HepG2 (cell line): ENCODE results near the gene P3R3URF. TPM values are rescaled to one million over a fixed set of nuclear protein-coding genes. Genes with fewer than 3 reads are reported as not detected.
A peak's percentile ranks its signal among the peaks of the same experiment; 100 is the strongest.

Source experiments
- DDIT3 ChIP-seq: sonication (generic); formaldehyde crosslinking; IDR thresholded peaks from 2 replicates; pipeline ENCODE4 v1.4.0; 2020; ENCODE audit warnings: mild to moderate bottlenecking, missing genetic modification reagents
- HHEX ChIP-seq: IDR thresholded peaks from 2 replicates; pipeline ENCODE4 v1.6.1; 2016; ENCODE audit warnings: control low read depth
- HMGXB3 ChIP-seq: sonication (generic); formaldehyde crosslinking; IDR thresholded peaks from 2 replicates; pipeline ENCODE4 v1.4.0; 2020; ENCODE audit warnings: missing genetic modification reagents, borderline replicate concordance
- HNRNPH1 ChIP-seq: fragments of 200-400 bp; formaldehyde crosslinking; optimal IDR thresholded peaks from 2 replicates; pipeline ENCODE3; 2017; ENCODE audit warnings: mild to moderate bottlenecking, low read depth, low read length
- RBFOX2 ChIP-seq: fragments of 200-400 bp; formaldehyde crosslinking; IDR thresholded peaks from 2 replicates; pipeline ENCODE4 v1.6.1; 2017; ENCODE audit warnings: low read depth, mild to moderate bottlenecking, low read length
- RFX3 ChIP-seq: IDR thresholded peaks from 2 replicates; pipeline ENCODE4 v1.6.1; 2016; ENCODE audit warnings: missing biosample characterization, missing genetic modification reagents
- SETDB1 ChIP-seq: sonication (generic); formaldehyde crosslinking; IDR thresholded peaks from 2 replicates; pipeline ENCODE4 v1.5.1; 2020; ENCODE audit warnings: missing genetic modification reagents, mild to moderate bottlenecking, borderline replicate concordance
- SRSF4 ChIP-seq: fragments of 200-400 bp; formaldehyde crosslinking; IDR thresholded peaks from one replicate; pipeline ENCODE4 v1.6.1; 2018; ENCODE audit warnings: mild to moderate bottlenecking, low read depth, low read length, moderate library complexity; ENCODE audit not compliant: poor library complexity, severe bottlenecking
- XRCC5 ChIP-seq: fragments of 200-400 bp; formaldehyde crosslinking; optimal IDR thresholded peaks from 2 replicates; pipeline ENCODE3; 2017; ENCODE audit warnings: mild to moderate bottlenecking, low read length
- ZFP62 ChIP-seq: sonication (generic); formaldehyde crosslinking; IDR thresholded peaks from 2 replicates; pipeline ENCODE4 v1.4.0; 2020; ENCODE audit warnings: missing genetic modification reagents
- ZFP90 ChIP-seq: sonication (generic); formaldehyde crosslinking; IDR thresholded peaks from 2 replicates; pipeline ENCODE4 v1.8.0; 2022; ENCODE audit warnings: missing genetic modification reagents, mild to moderate bottlenecking, inconsistent platforms, borderline replicate concordance
- ZNF143 ChIP-seq: sonication (generic); formaldehyde crosslinking; IDR thresholded peaks from 2 replicates; pipeline ENCODE4 v1.4.0; 2020; ENCODE audit warnings: missing genetic modification reagents
- ZNF382 ChIP-seq: sonication (generic); formaldehyde crosslinking; IDR thresholded peaks from 2 replicates; pipeline ENCODE4 v1.5.0; 2020; ENCODE audit warnings: missing genetic modification reagents, mild to moderate bottlenecking, borderline replicate concordance
- ZNF569 ChIP-seq: sonication (generic); formaldehyde crosslinking; IDR thresholded peaks from 2 replicates; pipeline ENCODE4 v1.5.0; 2020; ENCODE audit warnings: mild to moderate bottlenecking, missing genetic modification reagents, moderate library complexity, borderline replicate concordance
- ZNF570 ChIP-seq: sonication (generic); formaldehyde crosslinking; IDR thresholded peaks from 2 replicates; pipeline ENCODE4 v1.4.0; 2020; ENCODE audit warnings: mild to moderate bottlenecking, missing genetic modification reagents, borderline replicate concordance
- ZNF607 ChIP-seq: sonication (generic); formaldehyde crosslinking; IDR thresholded peaks from 2 replicates; pipeline ENCODE4 v1.5.1; 2020; ENCODE audit warnings: missing genetic modification reagents, mild to moderate bottlenecking, borderline replicate concordance
- polyA plus RNA-seq, 8 experiments: library from polyadenylated mRNA; depleted of rRNA in 3 of 8; stranded (reverse) in 7 of 8; unstranded in 1 of 8; fragments of >200 nt; fragmentation: Illumina TruSeq in 4 of 8; extraction: Trizol in 4 of 8; gene quantifications; 2 replicates each; pipeline versions ENCODE4 v1.2.1 to v1.2.3, GENCODE V29; 2011 to 2016; ENCODE audit warnings: low read depth in 4 of 8, missing spikeins in 1 of 8, mixed read lengths in 1 of 8; ENCODE audit not compliant: insufficient read depth in 1 of 8
- total RNA-seq, 5 experiments: library from RNA; depleted of rRNA; stranded (reverse); fragments of >200 nt; fragmentation: Illumina TruSeq; extraction: Trizol; gene quantifications; 2 replicates each; pipeline ENCODE4 v1.2.3, GENCODE V29; 2016; ENCODE audit warnings: low read depth in 1 of 5
- TF ChIP-seq, protein P1 (sequence below): sonication (generic); formaldehyde crosslinking; IDR thresholded peaks from 2 replicates; pipeline ENCODE4 v1.4.0; 2020; ENCODE audit warnings: missing genetic modification reagents
- TF ChIP-seq, protein P2 (sequence below): sonication (generic); formaldehyde crosslinking; IDR thresholded peaks from 2 replicates; pipeline ENCODE4 v1.4.0; 2020; ENCODE audit warnings: missing genetic modification reagents

Gene P3R3URF
- total and polyA plus RNA-seq, 2 of the 13 experiments (the other 11 are each of a cell fraction or from before 2014, with no cell fraction given), result not detected

DNA sequence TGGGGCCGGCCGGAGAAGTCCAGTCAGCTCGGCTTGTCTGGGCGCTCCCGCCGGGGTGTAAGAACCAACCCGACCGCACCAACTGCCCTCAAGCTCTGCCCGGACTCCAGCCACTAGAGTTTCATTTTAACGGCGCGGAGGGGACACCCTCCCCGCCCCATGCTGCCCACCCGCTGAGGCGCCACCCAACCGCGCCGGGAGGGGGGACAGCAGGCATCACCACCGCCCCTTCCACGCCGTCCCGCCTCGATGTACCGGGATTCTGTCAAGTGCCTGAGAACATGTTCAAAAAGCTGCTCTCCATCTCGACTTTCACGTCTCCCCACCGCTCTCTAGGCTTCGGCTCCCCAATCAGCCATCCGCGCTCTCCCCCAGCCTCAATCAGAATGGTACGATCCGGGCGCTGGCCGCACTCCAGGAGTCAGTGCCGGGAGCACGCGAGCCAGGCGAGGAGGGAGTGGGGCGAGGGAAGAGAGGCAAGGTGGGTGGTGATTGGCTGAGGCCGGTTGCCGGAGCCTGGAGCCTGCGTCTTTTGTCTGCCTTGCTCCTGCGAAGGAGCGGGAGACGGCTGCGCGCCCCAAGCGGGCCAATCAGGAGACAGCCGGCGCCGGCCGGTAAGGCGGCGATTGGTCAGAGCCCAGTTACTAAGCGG, 43.6 kb downstream of the P3R3URF start, which contains the start of gene PIK3R3 (continued):
- peak; percentile 89 for TF ChIP-seq HMGXB3 (CRISPR knock-in tag)
- TF ChIP-seq ZFP90 (CRISPR knock-in tag), result peak; percentile 81; the same call in 1 of the 2 replicates
- TF ChIP-seq, protein P1, sequence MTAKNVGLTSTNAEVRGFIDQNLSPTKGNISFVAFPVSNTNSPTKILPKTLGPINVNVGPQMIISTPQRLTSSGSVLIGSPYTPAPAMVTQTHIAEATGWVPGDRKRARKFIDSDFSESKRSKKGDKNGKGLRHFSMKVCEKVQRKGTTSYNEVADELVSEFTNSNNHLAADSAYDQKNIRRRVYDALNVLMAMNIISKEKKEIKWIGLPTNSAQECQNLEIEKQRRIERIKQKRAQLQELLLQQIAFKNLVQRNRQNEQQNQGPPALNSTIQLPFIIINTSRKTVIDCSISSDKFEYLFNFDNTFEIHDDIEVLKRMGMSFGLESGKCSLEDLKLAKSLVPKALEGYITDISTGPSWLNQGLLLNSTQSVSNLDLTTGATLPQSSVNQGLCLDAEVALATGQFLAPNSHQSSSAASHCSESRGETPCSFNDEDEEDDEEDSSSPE (CRISPR knock-in tag), result peak; percentile 96
- TF ChIP-seq SRSF4, result no peak
- TF ChIP-seq HNRNPH1, result peak; percentile 78
- TF ChIP-seq, protein P2, sequence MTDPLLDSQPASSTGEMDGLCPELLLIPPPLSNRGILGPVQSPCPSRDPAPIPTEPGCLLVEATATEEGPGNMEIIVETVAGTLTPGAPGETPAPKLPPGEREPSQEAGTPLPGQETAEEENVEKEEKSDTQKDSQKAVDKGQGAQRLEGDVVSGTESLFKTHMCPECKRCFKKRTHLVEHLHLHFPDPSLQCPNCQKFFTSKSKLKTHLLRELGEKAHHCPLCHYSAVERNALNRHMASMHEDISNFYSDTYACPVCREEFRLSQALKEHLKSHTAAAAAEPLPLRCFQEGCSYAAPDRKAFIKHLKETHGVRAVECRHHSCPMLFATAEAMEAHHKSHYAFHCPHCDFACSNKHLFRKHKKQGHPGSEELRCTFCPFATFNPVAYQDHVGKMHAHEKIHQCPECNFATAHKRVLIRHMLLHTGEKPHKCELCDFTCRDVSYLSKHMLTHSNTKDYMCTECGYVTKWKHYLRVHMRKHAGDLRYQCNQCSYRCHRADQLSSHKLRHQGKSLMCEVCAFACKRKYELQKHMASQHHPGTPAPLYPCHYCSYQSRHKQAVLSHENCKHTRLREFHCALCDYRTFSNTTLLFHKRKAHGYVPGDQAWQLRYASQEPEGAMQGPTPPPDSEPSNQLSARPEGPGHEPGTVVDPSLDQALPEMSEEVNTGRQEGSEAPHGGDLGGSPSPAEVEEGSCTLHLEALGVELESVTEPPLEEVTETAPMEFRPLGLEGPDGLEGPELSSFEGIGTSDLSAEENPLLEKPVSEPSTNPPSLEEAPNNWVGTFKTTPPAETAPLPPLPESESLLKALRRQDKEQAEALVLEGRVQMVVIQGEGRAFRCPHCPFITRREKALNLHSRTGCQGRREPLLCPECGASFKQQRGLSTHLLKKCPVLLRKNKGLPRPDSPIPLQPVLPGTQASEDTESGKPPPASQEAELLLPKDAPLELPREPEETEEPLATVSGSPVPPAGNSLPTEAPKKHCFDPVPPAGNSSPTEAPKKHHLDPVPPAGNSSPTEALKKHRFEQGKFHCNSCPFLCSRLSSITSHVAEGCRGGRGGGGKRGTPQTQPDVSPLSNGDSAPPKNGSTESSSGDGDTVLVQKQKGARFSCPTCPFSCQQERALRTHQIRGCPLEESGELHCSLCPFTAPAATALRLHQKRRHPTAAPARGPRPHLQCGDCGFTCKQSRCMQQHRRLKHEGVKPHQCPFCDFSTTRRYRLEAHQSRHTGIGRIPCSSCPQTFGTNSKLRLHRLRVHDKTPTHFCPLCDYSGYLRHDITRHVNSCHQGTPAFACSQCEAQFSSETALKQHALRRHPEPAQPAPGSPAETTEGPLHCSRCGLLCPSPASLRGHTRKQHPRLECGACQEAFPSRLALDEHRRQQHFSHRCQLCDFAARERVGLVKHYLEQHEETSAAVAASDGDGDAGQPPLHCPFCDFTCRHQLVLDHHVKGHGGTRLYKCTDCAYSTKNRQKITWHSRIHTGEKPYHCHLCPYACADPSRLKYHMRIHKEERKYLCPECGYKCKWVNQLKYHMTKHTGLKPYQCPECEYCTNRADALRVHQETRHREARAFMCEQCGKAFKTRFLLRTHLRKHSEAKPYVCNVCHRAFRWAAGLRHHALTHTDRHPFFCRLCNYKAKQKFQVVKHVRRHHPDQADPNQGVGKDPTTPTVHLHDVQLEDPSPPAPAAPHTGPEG (CRISPR knock-in tag), result peak; percentile 99
- peak; percentile 98 for TF ChIP-seq ZNF569 (CRISPR knock-in tag)
- no peak for TF ChIP-seq XRCC5
- TF ChIP-seq ZNF607 (CRISPR knock-in tag), result peak; percentile 97
- no peak for TF ChIP-seq HHEX
- peak; percentile 86 for TF ChIP-seq RBFOX2
- peak; percentile 63 for TF ChIP-seq ZNF143 (CRISPR knock-in tag)
- peak; percentile 93 for TF ChIP-seq SETDB1
- TF ChIP-seq ZNF382 (CRISPR knock-in tag), result no peak
- TF ChIP-seq ZFP62, result 0 out of 2 replicates have a peak, but pooled peaks have one; percentile 68
- TF ChIP-seq RFX3 (CRISPR knock-in tag), result 0 out of 2 replicates have a peak, but pooled peaks have one; percentile 25
- peak; percentile 85; the same call in 1 of the 2 replicates for TF ChIP-seq ZNF570 (CRISPR knock-in tag)
- TF ChIP-seq DDIT3 (CRISPR knock-in tag), result no peak
